Ishikawa (cell line): ENCODE data around the gene COQ5.
A peak's percentile ranks its signal among the peaks of the same experiment; 100 is the strongest.

ENCODE experiments used
- CEBPB ChIP-seq: IDR thresholded peaks from 2 replicates; pipeline ENCODE4 v1.6.1; 2012
- CREB1 ChIP-seq: IDR thresholded peaks from 2 replicates; pipeline ENCODE4 v1.6.1; 2012; ENCODE audit warnings: low read depth
- EGR1 ChIP-seq: IDR thresholded peaks from 2 replicates; pipeline ENCODE4 v1.6.1; 2012
- EP300 ChIP-seq: IDR thresholded peaks from 2 replicates; pipeline ENCODE4 v1.6.1; 2012; ENCODE audit warnings: borderline replicate concordance
- FOXM1 ChIP-seq: IDR thresholded peaks from 2 replicates; pipeline ENCODE4 v1.6.1; 2012; ENCODE audit warnings: low read depth, borderline replicate concordance
- NFIC ChIP-seq: IDR thresholded peaks from 2 replicates; pipeline ENCODE4 v1.6.1; 2012
- RAD21 ChIP-seq: IDR thresholded peaks from 2 replicates; pipeline ENCODE4 v1.6.1; 2012; ENCODE audit warnings: low read depth
- TAF1 ChIP-seq: IDR thresholded peaks from 2 replicates; pipeline ENCODE4 v1.6.1; 2012; ENCODE audit warnings: low read depth, mild to moderate bottlenecking
- TCF12 ChIP-seq: IDR thresholded peaks from 2 replicates; pipeline ENCODE4 v1.6.1; 2012; ENCODE audit warnings: low read depth
- TEAD4 ChIP-seq: IDR thresholded peaks from 2 replicates; pipeline ENCODE4 v1.6.1; 2012
- YY1 ChIP-seq: IDR thresholded peaks from 2 replicates; pipeline ENCODE4 v1.6.1; 2012; ENCODE audit warnings: low read depth
- ZBTB7A ChIP-seq: IDR thresholded peaks from 2 replicates; pipeline ENCODE4 v1.6.1; 2012; ENCODE audit warnings: low read depth
- TF ChIP-seq, protein P1 (sequence below): IDR thresholded peaks from 2 replicates; pipeline ENCODE4 v1.6.1; 2012; ENCODE audit warnings: low read depth, mild to moderate bottlenecking
- TF ChIP-seq, protein P2 (sequence below): IDR thresholded peaks from 2 replicates; pipeline ENCODE4 v1.6.1; 2012
- TF ChIP-seq, protein P3 (sequence below): IDR thresholded peaks from 2 replicates; pipeline ENCODE4 v1.6.1; 2012

Gene COQ5

DNA sequence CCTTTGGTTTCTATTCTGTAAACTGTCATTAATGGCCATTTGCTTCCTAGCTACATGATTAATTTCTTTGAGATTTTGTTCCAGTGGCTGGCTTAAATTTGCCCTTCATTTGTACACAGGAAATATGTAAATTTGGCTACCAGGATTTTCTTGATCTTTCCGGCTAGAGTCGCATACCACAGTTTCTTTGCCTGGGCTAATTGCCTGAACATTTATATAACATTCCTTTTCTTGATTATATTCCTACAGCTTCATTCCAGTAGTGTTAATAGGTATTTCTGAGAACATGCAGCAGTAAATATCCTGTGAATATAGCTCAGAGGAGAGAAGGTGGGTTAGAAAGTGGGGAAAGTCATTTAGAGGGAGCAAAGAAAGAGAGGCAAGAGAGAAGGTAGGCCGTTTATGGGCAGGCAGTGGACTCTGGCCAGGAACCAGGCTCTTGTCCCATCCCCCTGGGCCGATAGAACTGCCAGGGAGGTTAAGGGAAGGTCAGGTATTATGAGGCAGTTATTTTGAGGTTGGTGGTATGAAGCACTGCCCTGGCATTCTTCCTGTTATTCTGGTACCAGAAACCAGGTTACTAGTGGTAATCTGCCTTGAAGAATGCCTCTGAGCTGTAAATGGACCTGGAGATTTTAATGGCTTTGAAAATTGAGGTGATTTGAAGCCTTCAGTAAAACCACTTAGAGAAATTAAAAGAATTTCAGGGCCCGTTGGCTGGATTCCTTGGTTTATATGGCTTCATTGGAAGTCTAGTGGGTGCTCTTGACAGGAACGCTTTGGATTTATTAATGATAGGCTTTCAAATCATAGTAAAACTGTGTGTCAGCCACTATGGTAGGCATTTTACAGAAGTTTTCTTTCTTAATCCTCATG lies 9.6 kb upstream of the COQ5 start:
- TF ChIP-seq, protein P1, sequence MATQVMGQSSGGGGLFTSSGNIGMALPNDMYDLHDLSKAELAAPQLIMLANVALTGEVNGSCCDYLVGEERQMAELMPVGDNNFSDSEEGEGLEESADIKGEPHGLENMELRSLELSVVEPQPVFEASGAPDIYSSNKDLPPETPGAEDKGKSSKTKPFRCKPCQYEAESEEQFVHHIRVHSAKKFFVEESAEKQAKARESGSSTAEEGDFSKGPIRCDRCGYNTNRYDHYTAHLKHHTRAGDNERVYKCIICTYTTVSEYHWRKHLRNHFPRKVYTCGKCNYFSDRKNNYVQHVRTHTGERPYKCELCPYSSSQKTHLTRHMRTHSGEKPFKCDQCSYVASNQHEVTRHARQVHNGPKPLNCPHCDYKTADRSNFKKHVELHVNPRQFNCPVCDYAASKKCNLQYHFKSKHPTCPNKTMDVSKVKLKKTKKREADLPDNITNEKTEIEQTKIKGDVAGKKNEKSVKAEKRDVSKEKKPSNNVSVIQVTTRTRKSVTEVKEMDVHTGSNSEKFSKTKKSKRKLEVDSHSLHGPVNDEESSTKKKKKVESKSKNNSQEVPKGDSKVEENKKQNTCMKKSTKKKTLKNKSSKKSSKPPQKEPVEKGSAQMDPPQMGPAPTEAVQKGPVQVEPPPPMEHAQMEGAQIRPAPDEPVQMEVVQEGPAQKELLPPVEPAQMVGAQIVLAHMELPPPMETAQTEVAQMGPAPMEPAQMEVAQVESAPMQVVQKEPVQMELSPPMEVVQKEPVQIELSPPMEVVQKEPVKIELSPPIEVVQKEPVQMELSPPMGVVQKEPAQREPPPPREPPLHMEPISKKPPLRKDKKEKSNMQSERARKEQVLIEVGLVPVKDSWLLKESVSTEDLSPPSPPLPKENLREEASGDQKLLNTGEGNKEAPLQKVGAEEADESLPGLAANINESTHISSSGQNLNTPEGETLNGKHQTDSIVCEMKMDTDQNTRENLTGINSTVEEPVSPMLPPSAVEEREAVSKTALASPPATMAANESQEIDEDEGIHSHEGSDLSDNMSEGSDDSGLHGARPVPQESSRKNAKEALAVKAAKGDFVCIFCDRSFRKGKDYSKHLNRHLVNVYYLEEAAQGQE = no peak
- TF ChIP-seq YY1 (no peak), NFIC (no peak), CEBPB (no peak), RAD21 (no peak), CREB1 (no peak), FOXM1 (no peak), TEAD4 (no peak), ZBTB7A (no peak), EP300 (no peak), TCF12 (no peak), TAF1 (no peak), EGR1 (no peak)
- TF ChIP-seq, protein P2, sequence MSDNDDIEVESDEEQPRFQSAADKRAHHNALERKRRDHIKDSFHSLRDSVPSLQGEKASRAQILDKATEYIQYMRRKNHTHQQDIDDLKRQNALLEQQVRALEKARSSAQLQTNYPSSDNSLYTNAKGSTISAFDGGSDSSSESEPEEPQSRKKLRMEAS = no peak
- TF ChIP-seq, protein P3, sequence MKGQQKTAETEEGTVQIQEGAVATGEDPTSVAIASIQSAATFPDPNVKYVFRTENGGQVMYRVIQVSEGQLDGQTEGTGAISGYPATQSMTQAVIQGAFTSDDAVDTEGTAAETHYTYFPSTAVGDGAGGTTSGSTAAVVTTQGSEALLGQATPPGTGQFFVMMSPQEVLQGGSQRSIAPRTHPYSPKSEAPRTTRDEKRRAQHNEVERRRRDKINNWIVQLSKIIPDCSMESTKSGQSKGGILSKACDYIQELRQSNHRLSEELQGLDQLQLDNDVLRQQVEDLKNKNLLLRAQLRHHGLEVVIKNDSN = no peak

DNA sequence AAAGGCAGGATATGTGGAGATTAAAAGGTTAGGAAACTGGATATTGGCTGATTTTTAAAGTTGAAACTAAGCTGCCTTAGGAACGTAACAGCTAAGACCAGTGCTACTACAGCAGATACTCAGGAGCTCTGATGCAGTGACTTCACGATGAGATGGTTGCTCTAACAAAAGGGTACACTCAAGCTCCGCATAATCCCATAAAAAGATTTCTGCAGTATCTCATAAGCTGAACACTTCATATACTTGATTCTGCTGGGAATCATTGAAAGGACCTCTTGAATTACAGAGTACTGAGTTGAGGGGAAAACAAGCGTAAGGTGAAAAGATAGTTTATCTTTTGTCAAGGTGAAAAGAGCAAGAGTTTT lies 8.9 kb upstream of the COQ5 start:
- TF ChIP-seq CREB1 (no peak), EGR1 (no peak), RAD21 (no peak), TAF1 (no peak), TEAD4 (no peak), YY1 (no peak), EP300 (no peak), TCF12 (no peak), ZBTB7A (no peak), FOXM1 (no peak), NFIC (no peak)
- TF ChIP-seq, protein P2 = no peak
- TF ChIP-seq, protein P3 = no peak
- TF ChIP-seq, protein P1 = no peak

DNA sequence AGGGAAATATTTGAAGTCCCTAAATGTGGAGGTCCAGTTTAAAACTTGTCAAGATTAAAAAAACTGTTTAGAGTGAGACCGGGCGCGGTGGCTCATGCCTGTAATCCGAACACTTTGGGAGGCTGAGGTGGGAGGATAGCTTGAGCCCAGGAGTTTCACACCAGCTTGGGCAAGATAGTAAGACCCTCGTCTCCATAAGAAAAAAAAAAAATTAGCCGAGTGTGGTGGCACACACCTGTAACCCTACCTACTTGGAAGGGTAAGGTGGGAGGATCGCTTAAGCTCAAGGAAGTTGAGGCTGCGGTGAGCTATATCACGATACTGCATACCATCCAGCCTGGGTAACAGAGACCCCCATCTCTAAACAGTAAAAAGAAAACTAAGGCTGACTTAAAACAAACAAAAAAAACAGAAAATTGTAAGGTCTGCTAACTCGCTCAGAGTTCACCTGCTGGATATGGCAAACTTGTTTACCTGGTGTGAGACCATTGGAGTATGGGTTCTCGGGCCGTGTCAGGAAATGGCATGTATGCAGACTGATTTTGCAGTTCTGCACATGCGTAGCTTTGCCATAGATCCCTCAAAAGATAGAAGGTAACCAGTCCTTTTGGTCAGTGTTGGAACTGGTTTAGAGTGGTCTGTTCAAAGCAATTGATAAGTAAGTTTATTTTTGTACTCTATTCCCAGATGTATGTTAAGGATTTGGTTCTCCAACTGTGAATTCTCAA lies 7.3 kb upstream of the COQ5 start:
- TF ChIP-seq TAF1 = no peak
- TF ChIP-seq YY1 = no peak
- TF ChIP-seq, protein P2 = no peak
- no peak for TF ChIP-seq FOXM1
- TF ChIP-seq TCF12 = no peak
- no peak for TF ChIP-seq TEAD4
- no peak for TF ChIP-seq NFIC
- TF ChIP-seq ZBTB7A = no peak
- TF ChIP-seq CEBPB = no peak

DNA sequence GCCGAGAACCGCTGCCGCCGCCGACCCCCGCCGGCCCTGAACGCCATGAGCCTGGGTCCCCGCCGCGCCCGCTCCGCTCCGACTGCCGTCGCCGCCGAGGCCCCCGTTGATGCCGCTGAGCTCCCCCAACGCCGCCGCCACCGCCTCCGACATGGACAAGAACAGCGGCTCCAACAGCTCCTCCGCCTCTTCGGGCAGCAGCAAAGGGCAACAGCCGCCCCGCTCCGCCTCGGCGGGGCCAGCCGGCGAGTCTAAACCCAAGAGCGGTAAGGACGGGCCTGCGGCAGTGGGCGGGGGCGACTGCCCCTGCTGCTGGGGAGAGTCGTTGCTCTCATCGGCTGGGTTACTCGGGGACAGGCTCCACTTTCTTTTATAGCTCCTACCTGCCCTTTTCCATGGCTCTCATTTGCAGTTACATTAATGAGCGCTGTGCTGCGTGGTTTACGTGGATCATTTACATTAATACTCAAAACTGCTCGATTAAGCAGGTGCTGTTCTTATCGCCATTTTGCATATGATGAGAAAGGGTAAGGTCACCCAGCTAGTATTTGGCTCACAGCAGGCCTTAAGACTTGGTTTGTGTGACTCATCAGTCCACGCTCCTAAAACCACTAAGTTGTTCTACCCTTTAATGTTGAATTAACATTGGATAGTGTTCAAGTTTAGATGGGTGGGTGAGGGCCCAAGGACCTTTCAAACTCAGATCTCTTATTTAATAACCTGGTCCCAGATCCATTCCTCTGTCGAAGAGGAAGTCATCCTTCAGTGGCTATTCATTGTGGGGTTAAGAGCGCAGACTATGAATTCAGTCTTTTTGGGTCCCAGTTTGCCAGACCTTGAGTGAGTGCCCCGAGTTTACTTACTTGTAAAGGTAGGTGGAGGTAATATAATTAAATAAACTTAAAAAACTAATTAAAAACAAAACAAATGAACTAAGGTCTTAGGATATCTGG lies 6.0 kb upstream of the COQ5 start:
- TF ChIP-seq, protein P2 = no peak; the same call in 1 of the 2 replicates
- 0 out of 2 replicates have a peak, but pooled peaks have one; percentile 30 for TF ChIP-seq YY1
- TF ChIP-seq ZBTB7A = peak; percentile 68; the same call in 1 of the 2 replicates
